HTR-8/SVneo (cell line): ENCODE data around the gene DNAJC22.
"Not testable (repeated sequence)": the region's sequence is repeated elsewhere in the genome, so short reads cannot be mapped to it uniquely, and the experiment has no call there.

Source experiments
- DNase-seq: peaks from one replicate; pipeline ENCODE4 v3.0.0; 2011; ENCODE audit warnings: low spot score, mixed read lengths; ENCODE audit not compliant: insufficient read length
- FAIRE-seq: peaks from 2 replicates; lab custom pipeline; 2011; peaks lifted over from hg19 to GRCh38; lab: Jason Lieb, UNC

DNAJC22 gene

DNA sequence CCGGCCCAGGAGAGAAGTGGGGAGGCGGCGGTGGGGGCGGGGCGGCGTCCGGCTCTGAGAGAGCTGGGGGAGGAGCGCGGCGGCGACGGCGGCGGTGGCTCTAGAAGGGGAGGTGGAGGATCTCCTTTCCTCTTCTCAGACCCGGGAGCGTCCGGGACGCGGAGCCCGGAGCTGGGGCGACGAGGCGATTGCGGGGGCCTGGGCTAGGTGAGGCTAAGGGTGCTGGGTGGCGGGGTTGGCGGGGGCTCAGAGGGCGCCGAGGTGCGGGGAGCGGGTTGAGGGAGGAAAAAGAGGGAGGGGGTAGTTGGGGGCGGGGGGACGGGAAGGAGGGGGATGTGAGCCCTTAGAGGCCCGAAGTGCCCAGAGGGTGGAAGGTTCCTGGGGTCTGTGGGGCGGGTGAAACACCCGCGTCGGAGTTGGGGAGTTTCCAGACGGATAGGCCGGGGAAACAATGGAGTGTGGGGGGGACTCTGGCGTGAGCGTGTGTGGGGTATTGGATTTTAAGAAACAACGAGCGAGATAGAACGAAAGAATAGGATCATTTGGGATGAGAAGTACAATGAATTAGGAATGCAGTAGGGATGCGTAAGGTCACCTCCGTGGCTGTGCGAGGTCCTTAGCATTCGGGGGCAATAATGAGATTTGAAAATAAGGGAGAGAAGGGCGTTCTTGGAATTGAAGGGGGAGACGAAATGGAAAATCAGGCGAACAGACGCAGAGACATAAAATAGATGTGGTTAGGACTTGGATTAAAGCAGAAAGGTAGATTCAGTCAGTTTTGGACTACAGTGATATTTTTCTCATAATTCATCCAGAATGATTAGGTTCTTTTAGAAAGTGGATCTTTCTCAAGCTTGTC lies 20.9 kb downstream of the DNAJC22 start, which contains the start of gene SPATS2:
Gene SPATS2 (plus strand): TSS at position 82 of the 859 bp plus-strand sequence. CDS start 93,551 bp downstream, outside the sequence.
- FAIRE-seq (no peak), DNase-seq (no peak)

DNA sequence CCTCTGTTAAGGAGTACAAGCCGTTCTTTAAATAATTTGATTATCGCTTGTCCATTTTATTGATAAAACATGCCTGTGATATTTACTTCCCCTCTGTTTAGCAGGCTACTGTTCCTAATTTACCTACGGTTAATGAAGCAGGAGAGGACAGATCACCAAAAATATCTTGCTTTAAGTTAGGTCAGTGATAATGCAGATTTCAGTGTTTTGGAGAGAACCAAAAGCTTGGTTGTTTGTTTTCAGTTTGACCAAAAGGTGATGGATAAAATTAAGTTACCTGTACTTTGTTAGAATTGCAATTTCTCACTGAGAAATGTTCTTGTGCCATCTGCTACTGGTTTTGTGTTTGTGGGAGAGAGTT lies 21.5 kb downstream of the DNAJC22 start:
- FAIRE-seq (no peak), DNase-seq (no peak)

GRCh38 chr12:49369411-49370145 lies 22.9 kb downstream of the DNAJC22 start:
- no peak for DNase-seq
- FAIRE-seq: no peak

DNA sequence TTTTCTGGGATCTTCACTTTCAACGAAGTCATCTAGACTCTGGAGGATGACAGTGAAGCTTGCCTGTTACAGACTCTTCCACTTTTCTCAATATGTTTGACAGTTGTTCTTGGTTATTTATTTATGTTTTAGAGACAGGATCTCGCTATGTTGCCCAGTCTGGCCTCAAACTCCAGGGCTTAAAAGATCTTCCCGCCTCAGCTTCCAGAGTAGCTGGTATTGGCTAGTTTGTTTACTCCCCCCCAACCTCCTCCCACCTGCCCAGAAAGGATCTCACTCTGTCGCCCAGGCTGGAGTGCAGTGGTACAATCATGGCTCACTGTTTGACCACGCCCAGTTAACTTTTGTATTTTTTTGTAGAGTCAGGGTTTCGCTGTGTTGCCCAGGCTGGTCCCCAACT lies 23.9 kb downstream of the DNAJC22 start:
- DNase-seq (no peak), FAIRE-seq (no peak)

GRCh38 chr12:49375406-49375805 lies 28.7 kb downstream of the DNAJC22 start:
- DNase-seq: no peak
- FAIRE-seq: no peak

GRCh38 chr12:49377386-49377785 lies 30.7 kb downstream of the DNAJC22 start:
- DNase-seq: no peak
- no peak for FAIRE-seq

DNA sequence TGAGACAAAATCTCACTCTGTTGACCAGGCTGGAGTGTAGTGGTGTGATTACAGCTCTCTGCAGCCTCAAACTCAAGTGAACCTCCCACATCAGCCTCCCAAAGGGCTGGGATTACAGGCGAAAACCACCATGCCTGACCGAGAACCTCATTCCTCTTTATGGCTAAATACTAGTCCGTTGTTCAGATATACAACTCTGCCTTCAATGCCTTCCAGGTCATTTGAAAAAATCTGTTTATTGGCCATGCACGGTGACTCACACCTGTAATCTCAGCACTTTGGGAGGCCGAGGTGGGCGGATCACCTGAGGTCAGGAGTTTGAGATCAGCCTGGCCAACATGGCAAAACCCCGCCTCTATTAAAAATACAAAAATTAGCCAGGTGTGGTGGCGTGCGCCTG lies 33.5 kb downstream of the DNAJC22 start:
- not testable (repeated sequence) for DNase-seq, FAIRE-seq

DNA sequence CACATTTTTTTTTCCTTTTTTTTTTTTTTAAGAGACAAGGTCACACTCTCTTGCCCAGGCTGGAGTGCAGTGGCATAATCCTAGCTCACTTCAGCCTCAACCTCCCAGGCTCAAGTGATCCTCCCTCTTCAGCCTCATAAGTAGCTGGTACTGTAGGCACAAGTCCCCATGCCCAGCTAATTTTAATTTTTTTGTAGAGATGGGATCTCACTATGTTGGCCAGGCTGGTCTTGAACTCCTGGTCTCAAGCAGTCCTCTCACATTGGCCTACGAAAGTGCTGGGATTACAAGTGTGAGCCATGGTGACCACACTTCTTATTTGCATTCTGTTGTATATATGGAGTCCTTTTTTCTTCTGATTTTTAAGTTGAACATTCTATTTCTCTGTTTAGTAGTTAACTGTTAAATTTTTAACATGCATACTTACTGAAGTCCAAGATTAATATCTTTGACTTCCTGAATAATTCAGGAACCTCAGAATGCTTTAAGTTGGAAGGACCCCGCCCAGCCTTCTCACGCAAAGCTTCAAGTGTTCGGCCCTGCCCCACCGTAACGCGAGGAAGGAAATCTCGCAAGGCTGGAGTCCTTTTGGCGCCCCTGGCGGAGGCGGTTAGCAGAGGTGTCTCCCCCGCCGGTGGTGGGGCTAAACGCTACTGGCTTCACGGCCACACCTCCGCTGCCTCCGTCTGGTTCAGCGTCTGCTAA lies 42.1 kb downstream of the DNAJC22 start:
- DNase-seq (no peak), FAIRE-seq (no peak)

GRCh38 chr12:49389387-49389703 lies 42.7 kb downstream of the DNAJC22 start:
- FAIRE-seq (no peak), DNase-seq (no peak)

DNA sequence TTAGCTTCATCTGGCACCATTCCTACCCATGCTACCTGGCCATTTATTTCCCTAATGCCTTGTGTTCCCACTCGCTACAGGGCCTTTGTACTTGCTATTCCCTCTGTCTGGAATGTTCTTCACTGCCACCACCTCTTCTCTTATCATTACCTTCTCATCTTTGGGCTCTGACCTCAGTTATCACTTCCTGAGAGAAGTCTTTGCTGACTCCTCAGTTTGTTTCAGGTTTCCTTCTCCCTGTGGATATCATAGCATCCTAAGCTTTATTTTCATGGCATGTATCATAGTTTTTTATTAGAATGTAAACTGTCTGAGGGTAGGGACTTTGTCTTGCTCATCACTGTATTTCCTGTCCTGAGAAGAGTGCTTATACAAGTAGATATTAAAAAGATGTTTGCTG lies 50.3 kb downstream of the DNAJC22 start:
- DNase-seq: no peak
- FAIRE-seq: no peak

DNA sequence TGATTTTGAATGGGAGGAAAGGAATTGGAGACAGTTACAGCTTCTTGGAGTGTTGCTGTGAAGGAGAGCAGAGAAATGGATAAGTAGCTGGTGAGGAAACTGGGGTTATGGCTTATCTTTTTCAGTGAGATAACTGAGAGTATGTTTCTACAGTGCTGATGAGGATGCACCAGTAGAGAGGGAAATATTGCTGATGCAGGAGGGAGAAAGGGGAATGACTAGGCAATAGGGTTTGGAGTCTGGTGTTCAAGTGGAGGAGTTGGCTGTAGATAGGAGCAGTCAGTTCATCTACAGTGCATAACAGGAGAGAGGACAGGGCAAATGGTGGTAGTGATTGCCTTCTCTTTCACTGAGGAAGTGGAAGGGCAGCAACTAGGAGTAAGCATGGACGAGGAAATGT lies 53.6 kb downstream of the DNAJC22 start:
- no peak for FAIRE-seq
- DNase-seq: no peak
